SK-N-SH treated with all-trans-retinoic acid at 6 μM for 48 hours (cell line): ENCODE measurements around the gene SQSTM1.

Source experiments
- CSDC2 ChIP-seq: fragments of 250-450 bp; sonication (Bioruptor Pico); IDR thresholded peaks from 2 replicates; pipeline ENCODE4 v1.5.0; 2020; ENCODE audit warnings: mild to moderate bottlenecking, moderate library complexity
- ESRRG ChIP-seq: fragments of 250-450 bp; sonication (Bioruptor Pico); IDR thresholded peaks from 2 replicates; pipeline ENCODE4 v1.6.1; 2021; ENCODE audit warnings: mild to moderate bottlenecking
- OSR1 ChIP-seq: fragments of 250-450 bp; sonication (Bioruptor Pico); IDR thresholded peaks from 2 replicates; pipeline ENCODE4 v1.8.0; 2022; ENCODE audit warnings: moderate library complexity, mild to moderate bottlenecking, inconsistent platforms
- PATZ1 ChIP-seq: fragments of 250-450 bp; sonication (Bioruptor Pico); IDR thresholded peaks from 2 replicates; pipeline ENCODE4 v1.8.0; 2020; ENCODE audit warnings: mild to moderate bottlenecking, moderate library complexity, borderline replicate concordance
- PPARA ChIP-seq: fragments of 250-450 bp; sonication (Bioruptor Pico); IDR thresholded peaks from 2 replicates; pipeline ENCODE4 v1.5.0; 2020; ENCODE audit warnings: mild to moderate bottlenecking, borderline replicate concordance
- SNAI2 ChIP-seq: fragments of 250-450 bp; sonication (Bioruptor Pico); IDR thresholded peaks from 2 replicates; pipeline ENCODE4 v1.5.0; 2020; ENCODE audit warnings: mild to moderate bottlenecking, moderate library complexity
- TCF4 ChIP-seq: fragments of 250-450 bp; sonication (Bioruptor Pico); IDR thresholded peaks from 2 replicates; pipeline ENCODE4 v1.8.0; 2021; ENCODE audit warnings: mild to moderate bottlenecking, moderate library complexity, borderline replicate concordance
- TOX ChIP-seq: fragments of 250-450 bp; sonication (Bioruptor Pico); IDR thresholded peaks from 2 replicates; pipeline ENCODE4 v1.8.0; 2021; ENCODE audit warnings: mild to moderate bottlenecking, moderate library complexity, borderline replicate concordance
- TSHZ2 ChIP-seq: fragments of 250-450 bp; sonication (Bioruptor Pico); IDR thresholded peaks from 2 replicates; pipeline ENCODE4 v1.5.0; 2020; ENCODE audit warnings: mild to moderate bottlenecking, moderate library complexity
- ZFP3 ChIP-seq: fragments of 250-450 bp; sonication (Bioruptor Pico); IDR thresholded peaks from 2 replicates; pipeline ENCODE4 v1.5.0; 2020; ENCODE audit warnings: mild to moderate bottlenecking, moderate library complexity
- ZNF565 ChIP-seq: fragments of 450-650 bp; formaldehyde crosslinking; conservative IDR thresholded peaks from 2 replicates; pipeline ENCODE4 v1.5.0; 2020; ENCODE audit warnings: low read depth, mild to moderate bottlenecking, moderate library complexity
- ZNF70 ChIP-seq: fragments of 450-650 bp; formaldehyde crosslinking; IDR thresholded peaks from 2 replicates; pipeline ENCODE4 v1.5.0; 2020; ENCODE audit warnings: mild to moderate bottlenecking, moderate library complexity

GRCh38 chr5:179872055-179872827, 51.5 kb downstream of the SQSTM1 start:
- TF ChIP-seq PATZ1 (CRISPR knock-in tag) (no peak), ESRRG (CRISPR knock-in tag) (no peak), ZNF70 (CRISPR knock-in tag) (no peak), CSDC2 (CRISPR knock-in tag) (no peak), TCF4 (CRISPR knock-in tag) (no peak), PPARA (no peak), ZNF565 (no peak), TOX (CRISPR knock-in tag) (no peak), SNAI2 (no peak), OSR1 (CRISPR knock-in tag) (no peak), TSHZ2 (CRISPR knock-in tag) (no peak), ZFP3 (CRISPR knock-in tag) (no peak)
